Stomach (tissue), 9 donors: ENCODE measurements around the gene SLC17A2. TPM values are rescaled to one million over a fixed set of nuclear protein-coding genes. Genes with fewer than 3 reads are reported as not detected.
A peak's percentile ranks its signal among the peaks of the same experiment; 100 is the strongest.

ENCODE experiments used
- DNase-seq, 2 donors: peaks; one replicate each; pipeline versions ENCODE4 v3.0.0 to v3.0.0-alpha.2; 2013 to 2019
- H3K27ac ChIP-seq, 5 donors: fragments of 200-600 bp in 4 of 5; sonication (generic) in 4 of 5; one replicate each; pipeline ENCODE4 v1.5.1; 2013 to 2019; ENCODE audit warnings: mild to moderate bottlenecking in 1 of 5, moderate library complexity in 1 of 5
- H3K27me3 ChIP-seq, 3 donors: fragments of 200-600 bp; sonication (generic); one replicate each; pipeline ENCODE4 v1.5.1; 2017 to 2019; ENCODE audit warnings: mixed run types in 1 of 3
- H3K36me3 ChIP-seq, 4 donors: fragments of 200-600 bp; sonication (generic); 1 replicate in 3 of 4; 2 replicates in 1 of 4; pipeline ENCODE4 v1.5.1; 2016 to 2019
- H3K4me1 ChIP-seq, 4 donors: fragments of 200-600 bp; sonication (generic); one replicate each; pipeline ENCODE4 v1.5.1; 2016 to 2019
- H3K4me3 ChIP-seq, 4 donors: fragments of 200-600 bp; sonication (generic) in 3 of 4; one replicate each; pipeline ENCODE4 v1.5.1; 2016 to 2019; ENCODE audit warnings: mild to moderate bottlenecking in 1 of 4
- H3K9me3 ChIP-seq, 4 donors: fragments of 200-600 bp; sonication (generic); one replicate each; pipeline ENCODE4 v1.5.1; 2016 to 2019
- CTCF ChIP-seq, 7 experiments: fragments of 450-650 bp in 4 of 7; fragments of 200-600 bp in 3 of 7; sonication (generic) in 3 of 7; IDR thresholded peaks; one replicate each; pipeline ENCODE4 v1.5.1; 2016 to 2019; ENCODE audit warnings: antibody characterized with exemption in 7 of 7, control low read depth in 2 of 7, mild to moderate bottlenecking in 1 of 7
- EP300 ChIP-seq: sonication (generic); formaldehyde crosslinking; IDR thresholded peaks from one replicate; pipeline ENCODE4 v1.6.1; 2017; ENCODE audit warnings: antibody characterized with exemption
- POLR2A ChIP-seq, 4 donors: fragments of 450-650 bp; IDR thresholded peaks; one replicate each; pipeline ENCODE4 v1.6.1; 2016; ENCODE audit warnings: antibody characterized with exemption in 4 of 4, control low read depth in 2 of 4, mild to moderate bottlenecking in 1 of 4, moderate library complexity in 1 of 4
- POLR2AphosphoS5 ChIP-seq, 3 donors: sonication (generic); formaldehyde crosslinking; IDR thresholded peaks; one replicate each; pipeline ENCODE4 v1.6.1; 2016; ENCODE audit warnings: antibody characterized with exemption in 3 of 3
- WGBS, 5 donors: extraction: QIAGEN DNeasy Blood & Tissue Kit in 3 of 5; methylation state at CpG; one replicate each; pipeline versions ENCODE4 v1.1.5 to v1.1.7; 2013 to 2018; 5-methylcytosine and 5-hydroxymethylcytosine counted together
- intact Hi-C: fragments of 100-400 bp; cut with DNase I; formaldehyde crosslinking; loops from one replicate; pipeline ENCODE4 v1.15.1; 2023; ENCODE audit warnings: low total_unique reads
- polyA plus RNA-seq, 3 donors: library from polyadenylated mRNA; stranded (reverse); fragments of 200-250 nt; gene quantifications; one replicate each; pipeline ENCODE4 v1.2.3, GENCODE V29; 2013
- total RNA-seq, 5 donors: library from RNA; depleted of rRNA; stranded (reverse); fragments of >200 nt; gene quantifications; one replicate each; pipeline versions ENCODE4 v1.1.0 to v1.2.3, GENCODE V29; 2014 to 2016
- donor health status: healthy with polysubstance abuse.
- donor health status: Bipolar disorder and iron deficiency.
- donor health status: healthy.

SLC17A2 gene
- total and polyA plus RNA-seq, 8 donors: not detected

- WGBS, 5 donors: 28 to 96% (median 54%) methylated on average over 10 to 28 of the region's 28 CpGs
- Histone ChIP-seq H3K4me1 (peaks cover 0 to 9% (median 0%) of the 10 kb centered on the region in 4 donors), H3K27me3 (no peaks in the 10 kb centered on the region), H3K27ac (no peak overlapping the region), H3K4me3 (peak overlapping the region in 2 of 4 donors; percentile 14 to 22), H3K36me3 (no peaks in the 10 kb centered on the region), H3K9me3 (no peaks in the 10 kb centered on the region)
- intact Hi-C loops: no loop called here
- TF ChIP-seq CTCF (IDR thresholded peaks at IDR 0.05): no peak
- TF ChIP-seq EP300: no peak
- no peak for TF ChIP-seq POLR2A (IDR thresholded peaks at IDR 0.05)
- TF ChIP-seq POLR2AphosphoS5 (IDR thresholded peaks at IDR 0.05): no peak
- peak; percentile 42 to 48 for DNase-seq
These were observed 48.4 kb downstream of the SLC17A2 start for GRCh38 chr6:25882051-25882496.

- Histone ChIP-seq H3K4me3 (no peak overlapping the region), H3K4me1 (peaks cover 0 to 9% (median 0%) of the 10 kb centered on the region in 4 donors), H3K27me3 (no peaks in the 10 kb centered on the region), H3K36me3 (no peaks in the 10 kb centered on the region), H3K9me3 (no peaks in the 10 kb centered on the region), H3K27ac (no peak overlapping the region)
- no peak for TF ChIP-seq CTCF (IDR thresholded peaks at IDR 0.05)
- TF ChIP-seq POLR2AphosphoS5 (IDR thresholded peaks at IDR 0.05): no peak
- WGBS, 5 donors: 84 to 89% (median 86%) methylated on average over 4 of the region's 4 CpGs
- intact Hi-C loops: no loop called here
- no peak for DNase-seq
These were observed 49.9 kb downstream of the SLC17A2 start for GRCh38 chr6:25880601-25881000.

- H3K9me3 ChIP-seq: no peaks in the 10 kb centered on the region
- no peak overlapping the region for H3K4me3 ChIP-seq
- intact Hi-C loops: no loop called here
- H3K4me1 ChIP-seq: peaks cover 0 to 9% (median 0%) of the 10 kb centered on the region in 4 donors
- H3K27me3 ChIP-seq: no peaks in the 10 kb centered on the region
- H3K36me3 ChIP-seq: no peaks in the 10 kb centered on the region
- no peak overlapping the region for H3K27ac ChIP-seq
- 92 to 100% (median 96%) methylated on average over 2 of the region's 2 CpGs for WGBS, 5 donors
- TF ChIP-seq CTCF (IDR thresholded peaks at IDR 0.05) (no peak), POLR2AphosphoS5 (IDR thresholded peaks at IDR 0.05) (no peak), EP300 (no peak), POLR2A (IDR thresholded peaks at IDR 0.05) (no peak)
- DNase-seq: no peak
These were observed 51.7 kb downstream of the SLC17A2 start for GRCh38 chr6:25878721-25879322.

- no peak for DNase-seq
- Histone ChIP-seq H3K27ac (no peak overlapping the region), H3K4me3 (no peak overlapping the region), H3K36me3 (no peaks in the 10 kb centered on the region), H3K9me3 (no peaks in the 10 kb centered on the region), H3K4me1 (no peaks in the 10 kb centered on the region), H3K27me3 (no peaks in the 10 kb centered on the region)
- WGBS, 5 donors: 86 to 95% (median 92%) methylated on average over 3 of the region's 3 CpGs
- intact Hi-C loops: no loop called here
- no peak for TF ChIP-seq CTCF (IDR thresholded peaks at IDR 0.05)
- TF ChIP-seq POLR2A (IDR thresholded peaks at IDR 0.05): no peak
- TF ChIP-seq POLR2AphosphoS5 (IDR thresholded peaks at IDR 0.05): no peak
- no peak for TF ChIP-seq EP300
These were observed 54.4 kb downstream of the SLC17A2 start for GRCh38 chr6:25875926-25876602.
